Neural cell (in vitro differentiated cells): ENCODE measurements around the gene HIF3A. TPM values are rescaled to one million over a fixed set of nuclear protein-coding genes. Genes with fewer than 3 reads are reported as not detected.

Source experiments
- H2AFZ ChIP-seq: fragments of 200-600, 300-800 bp; sonication (generic), shearing (Covaris generic); 2 replicates; pipeline ENCODE4 v1.6.0; 2014; ENCODE audit warnings: low read depth, mild to moderate bottlenecking, antibody characterized with exemption, low read length, moderate library complexity
- H3F3A ChIP-seq: fragments of 200-600 bp; shearing (Covaris generic); 2 replicates; pipeline ENCODE4 v1.6.1; 2016; ENCODE audit warnings: mild to moderate bottlenecking, moderate library complexity, mixed read lengths, antibody characterized with exemption, low read length; ENCODE audit not compliant: insufficient read depth, poor library complexity, severe bottlenecking
- H3K27ac ChIP-seq: fragments of 200-600, 300-800 bp; sonication (generic), shearing (Covaris generic); 2 replicates; pipeline ENCODE4 v1.5.1; 2014; ENCODE audit warnings: mild to moderate bottlenecking, low read length, moderate library complexity
- H3K27me3 ChIP-seq: fragments of 300-800, 200-600 bp; sonication (generic), shearing (Covaris generic); 2 replicates; pipeline ENCODE4 v1.6.0; 2014; ENCODE audit warnings: mild to moderate bottlenecking, low read depth, low read length, moderate library complexity; ENCODE audit not compliant: insufficient read depth
- H3K36me3 ChIP-seq: fragments of 300-800, 200-600 bp; sonication (generic), shearing (Covaris generic); 2 replicates; pipeline ENCODE4 v1.5.1; 2014; ENCODE audit warnings: mild to moderate bottlenecking, antibody characterized with exemption, low read length, moderate library complexity; ENCODE audit not compliant: insufficient read depth
- H3K4me2 ChIP-seq: fragments of 300-800, 200-600 bp; sonication (generic), shearing (Covaris generic); 2 replicates; pipeline ENCODE4 v1.6.0; 2014; ENCODE audit warnings: mild to moderate bottlenecking, low read length
- H3K4me3 ChIP-seq: fragments of 300-800, 200-600 bp; sonication (generic), shearing (Covaris generic); 2 replicates; pipeline ENCODE4 v1.5.1; 2014; ENCODE audit warnings: mild to moderate bottlenecking, low read length, moderate library complexity
- H3K79me2 ChIP-seq: fragments of 200-600 bp; shearing (Covaris generic); replicated peaks from 2 replicates; pipeline ENCODE4 v1.6.0; 2014; ENCODE audit warnings: mild to moderate bottlenecking, low read length, moderate library complexity; ENCODE audit not compliant: insufficient read depth
- H3K9ac ChIP-seq: fragments of 300-800, 200-600 bp; sonication (generic), shearing (Covaris generic); 2 replicates; pipeline ENCODE4 v1.6.1; 2016; ENCODE audit warnings: mild to moderate bottlenecking, low read length, mixed read lengths
- H3K9me2 ChIP-seq: fragments of 200-600 bp; shearing (Covaris generic); 2 replicates; pipeline ENCODE4 v1.6.1; 2016; ENCODE audit warnings: mild to moderate bottlenecking, low read length, mixed read lengths; ENCODE audit not compliant: insufficient read depth
- H3K9me3 ChIP-seq: fragments of 200-600, 300-800 bp; sonication (generic), shearing (Covaris generic); 2 replicates; pipeline ENCODE4 v1.6.1; 2016; ENCODE audit warnings: mild to moderate bottlenecking, mixed run types, low read length, moderate library complexity, mixed read lengths
- H4K20me1 ChIP-seq: fragments of 200-600 bp; shearing (Covaris generic); 2 replicates; pipeline ENCODE4 v1.6.1; 2016; ENCODE audit warnings: mild to moderate bottlenecking, mixed run types; ENCODE audit not compliant: insufficient read depth
- CTCF ChIP-seq: fragments of 450-650 bp; IDR thresholded peaks from 2 replicates; pipeline ENCODE4 v1.5.1; 2014; ENCODE audit warnings: antibody characterized with exemption, mild to moderate bottlenecking, moderate library complexity; ENCODE audit not compliant: poor library complexity, severe bottlenecking
- EP300 ChIP-seq: fragments of 450-650 bp; conservative IDR thresholded peaks from 2 replicates; pipeline ENCODE4 v1.6.1; 2014; ENCODE audit warnings: antibody characterized with exemption, mild to moderate bottlenecking, moderate library complexity; ENCODE audit not compliant: poor library complexity, severe bottlenecking
- EZH2 ChIP-seq: fragments of 200-600, 300-800 bp; shearing (Covaris generic), sonication (generic); IDR thresholded peaks from 2 replicates; pipeline ENCODE4 v1.6.1; 2014; ENCODE audit warnings: antibody characterized with exemption, low read length, borderline replicate concordance, mild to moderate bottlenecking; ENCODE audit not compliant: insufficient read depth, poor library complexity, severe bottlenecking
- MXI1 ChIP-seq: fragments of 450-650 bp; conservative IDR thresholded peaks from 2 replicates; pipeline ENCODE4 v1.6.1; 2014; ENCODE audit warnings: antibody characterized with exemption, mild to moderate bottlenecking; ENCODE audit not compliant: poor library complexity, severe bottlenecking
- POLR2AphosphoS5 ChIP-seq: IDR thresholded peaks from 2 replicates; pipeline ENCODE4 v1.6.1; 2012
- RAD21 ChIP-seq: fragments of 450-650 bp; conservative IDR thresholded peaks from 2 replicates; pipeline ENCODE4 v1.6.1; 2014; ENCODE audit warnings: antibody characterized with exemption, mild to moderate bottlenecking, moderate library complexity
- REST ChIP-seq: IDR thresholded peaks from 2 replicates; pipeline ENCODE4 v1.6.1; 2012; ENCODE audit warnings: borderline replicate concordance
- SMC3 ChIP-seq: fragments of 450-650 bp; conservative IDR thresholded peaks from 2 replicates; pipeline ENCODE4 v1.6.1; 2014; ENCODE audit warnings: antibody characterized with exemption, mild to moderate bottlenecking, moderate library complexity; ENCODE audit not compliant: poor library complexity
- TAF1 ChIP-seq: IDR thresholded peaks from 2 replicates; pipeline ENCODE4 v1.6.1; 2012; ENCODE audit warnings: low read depth
- polyA plus RNA-seq: library from polyadenylated mRNA; depleted of rRNA; stranded (reverse); fragments of >200 nt; gene quantifications from 2 replicates; pipeline ENCODE4 v1.2.3, GENCODE V29; 2014

Gene HIF3A
- polyA plus RNA-seq, 1 donor from 2014 or later, result 2.0 TPM

DNA sequence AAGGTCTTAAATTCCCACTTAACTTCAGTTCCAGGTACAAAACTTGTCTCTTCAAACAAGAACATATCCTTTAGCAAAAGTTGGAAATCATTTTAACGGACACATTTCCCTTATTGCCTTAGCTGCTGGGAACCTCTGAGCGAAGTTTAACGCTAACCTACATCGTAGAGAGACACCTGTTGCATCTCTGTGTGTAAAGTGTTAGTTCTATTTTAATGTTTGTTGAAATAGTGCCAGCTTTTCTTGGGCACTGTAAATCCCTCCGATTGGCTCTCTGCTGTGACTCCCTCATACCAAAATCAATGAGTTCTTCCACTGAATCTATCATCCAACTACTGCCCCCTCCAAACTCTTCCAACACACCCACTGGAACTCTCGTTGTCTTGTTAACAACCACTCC is 2.3 kb upstream of the HIF3A start:
- Histone ChIP-seq H2AFZ (no peak overlapping the region), H3K4me2 (no peak overlapping the region), H3K9ac (no peak overlapping the region), H3K27ac (no peak overlapping the region), H3K79me2 (no peaks in the 10 kb centered on the region), H3K9me3 (no peaks in the 10 kb centered on the region), H4K20me1 (no peaks in the 10 kb centered on the region), H3K9me2 (no peaks in the 10 kb centered on the region), H3F3A (no peaks in the 10 kb centered on the region), H3K36me3 (no peaks in the 10 kb centered on the region), H3K27me3 (no peaks in the 10 kb centered on the region), H3K4me3 (no peak overlapping the region)
- TF ChIP-seq CTCF (no peak), EZH2 (no peak), POLR2AphosphoS5 (no peak), EP300 (no peak), SMC3 (no peak), RAD21 (no peak), TAF1 (no peak), REST (no peak), MXI1 (no peak)

DNA sequence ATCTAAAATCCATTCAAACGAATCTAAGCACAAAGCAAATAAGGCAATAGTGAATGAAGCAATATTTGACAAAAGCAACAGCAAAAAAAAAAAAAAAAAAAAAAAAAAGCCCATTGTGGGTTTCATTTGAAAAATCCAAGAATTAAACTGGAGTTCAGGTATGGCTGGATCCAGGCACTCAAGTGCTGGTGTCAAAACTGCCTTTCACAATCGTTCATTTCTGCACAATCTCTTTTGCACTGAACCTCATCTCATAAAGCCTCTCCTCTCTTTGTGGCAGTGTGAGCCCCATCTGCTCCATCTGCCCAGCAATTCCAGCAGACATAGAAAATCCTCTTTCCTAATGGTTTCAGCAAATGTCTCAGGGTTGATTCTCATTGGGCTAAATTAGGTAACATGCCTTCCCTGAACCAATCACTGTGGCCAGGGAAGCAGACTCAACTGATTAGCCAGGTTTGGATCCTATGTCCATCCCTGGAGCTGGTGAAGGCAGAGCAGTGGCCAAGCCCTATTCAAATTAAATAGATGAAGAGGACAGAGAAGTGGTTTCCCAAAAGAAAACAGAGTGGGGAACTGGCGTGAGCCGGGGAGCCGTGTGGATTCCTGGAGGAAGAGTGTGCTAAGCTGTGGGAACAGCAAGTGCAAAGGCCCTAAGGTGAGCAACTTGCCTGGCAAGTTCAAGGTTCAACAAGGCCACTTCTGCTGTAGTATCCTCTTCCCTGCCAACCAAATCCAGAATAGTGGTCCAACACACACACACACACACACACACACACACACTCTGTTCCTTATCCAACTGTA is 1.2 kb upstream of the HIF3A start:
- no peaks in the 10 kb centered on the region for H3K9me2 ChIP-seq
- no peaks in the 10 kb centered on the region for H3K27me3 ChIP-seq
- no peak overlapping the region for H2AFZ ChIP-seq
- H3K27ac ChIP-seq, result no peak overlapping the region
- H3K9me3 ChIP-seq, result no peaks in the 10 kb centered on the region
- H3K4me3 ChIP-seq, result no peak overlapping the region
- no peaks in the 10 kb centered on the region for H3K79me2 ChIP-seq
- H3K36me3 ChIP-seq, result no peaks in the 10 kb centered on the region
- H3K4me2 ChIP-seq, result no peak overlapping the region
- H3K9ac ChIP-seq, result no peak overlapping the region
- TF ChIP-seq REST (no peak), CTCF (no peak), TAF1 (no peak), MXI1 (no peak), EP300 (no peak), RAD21 (no peak), POLR2AphosphoS5 (no peak), SMC3 (no peak), EZH2 (no peak)
- no peaks in the 10 kb centered on the region for H3F3A ChIP-seq
- no peaks in the 10 kb centered on the region for H4K20me1 ChIP-seq
